HG02642 (cell line): ENCODE data around the gene EXOC6.

Source experiments
- ATAC-seq: cut with Tn5 transposase; IDR thresholded peaks from one replicate; pipeline ENCODE4 v1.9.1; 2021; ENCODE audit warnings: mild to moderate bottlenecking; ENCODE audit not compliant: unreplicated experiment, poor library complexity

EXOC6 gene

DNA sequence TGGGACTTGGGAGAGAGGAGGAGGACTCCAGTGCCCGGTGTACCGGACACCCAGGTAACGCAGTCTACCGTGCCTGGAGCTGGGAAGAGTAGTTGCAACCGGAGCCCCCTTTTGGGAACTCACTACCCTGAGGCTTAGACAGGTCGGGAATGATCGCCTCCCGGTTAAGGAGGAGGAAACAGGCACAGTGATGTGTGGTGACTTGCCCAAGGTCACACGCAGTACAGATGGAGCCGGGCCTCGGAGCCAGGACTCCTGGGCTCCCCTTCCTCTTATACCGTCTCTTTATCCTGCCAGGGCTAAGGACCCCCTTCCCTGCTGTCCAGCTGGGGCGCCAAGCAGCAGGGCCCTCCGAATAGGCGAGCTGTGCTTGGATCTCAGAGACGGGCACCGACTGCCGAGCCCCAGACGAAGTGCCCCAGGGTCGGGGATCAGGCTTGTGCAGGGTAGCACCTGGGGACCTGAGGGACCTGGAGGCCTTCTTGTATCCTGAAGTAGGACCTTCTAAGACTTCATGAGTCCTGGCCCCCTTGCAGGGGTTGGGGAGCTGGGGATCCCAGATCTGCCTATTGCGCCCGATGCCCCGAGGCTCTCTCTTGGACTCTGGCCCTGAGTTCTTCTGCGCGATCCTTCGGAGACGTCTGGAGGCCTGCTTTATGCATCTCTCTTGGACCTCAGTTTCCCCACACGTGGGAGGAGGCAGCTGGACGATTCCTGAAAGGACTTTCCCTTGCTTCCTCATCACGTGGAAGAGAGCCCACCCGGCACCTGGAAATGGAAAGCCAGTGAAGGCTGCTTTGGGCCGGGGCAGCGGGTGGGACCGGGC is 224.6 kb downstream of the EXOC6 start:
- ATAC-seq = no peak

DNA sequence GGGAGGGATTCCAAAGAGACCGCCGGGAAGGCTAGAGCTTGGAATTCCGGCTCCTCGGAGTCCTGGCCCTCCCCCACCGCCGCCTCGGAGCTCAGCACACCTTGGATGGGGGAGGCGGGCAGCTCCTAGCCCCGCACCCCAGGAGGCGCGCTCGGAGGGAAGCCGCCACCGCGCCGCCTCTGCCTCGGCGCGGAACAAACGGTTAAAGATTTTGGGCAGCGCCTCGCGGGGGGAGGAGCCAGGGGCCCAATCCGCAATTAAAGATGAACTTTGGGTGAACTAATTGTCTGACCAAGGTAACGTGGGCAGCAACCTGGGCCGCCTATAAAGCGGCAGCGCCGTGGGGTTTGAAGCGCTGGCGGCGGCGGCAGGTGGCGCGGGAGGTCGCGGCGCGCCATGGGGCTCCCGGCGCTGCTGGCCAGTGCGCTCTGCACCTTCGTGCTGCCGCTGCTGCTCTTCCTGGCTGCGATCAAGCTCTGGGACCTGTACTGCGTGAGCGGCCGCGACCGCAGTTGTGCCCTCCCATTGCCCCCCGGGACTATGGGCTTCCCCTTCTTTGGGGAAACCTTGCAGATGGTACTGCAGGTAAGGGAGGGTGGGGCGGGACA is 225.3 kb downstream of the EXOC6 start, which contains the start of gene CYP26A1:
Gene CYP26A1, plus strand, starts transcription at position 355 of the 608 bp plus-strand sequence. Its CDS starts 42 bp downstream, at position 397.
- no peak for ATAC-seq

GRCh38 chr10:93074147-93074596 is 225.9 kb downstream of the EXOC6 start:
- ATAC-seq = no peak

GRCh38 chr10:93074597-93075368 is 226.5 kb downstream of the EXOC6 start:
- ATAC-seq = no peak

DNA sequence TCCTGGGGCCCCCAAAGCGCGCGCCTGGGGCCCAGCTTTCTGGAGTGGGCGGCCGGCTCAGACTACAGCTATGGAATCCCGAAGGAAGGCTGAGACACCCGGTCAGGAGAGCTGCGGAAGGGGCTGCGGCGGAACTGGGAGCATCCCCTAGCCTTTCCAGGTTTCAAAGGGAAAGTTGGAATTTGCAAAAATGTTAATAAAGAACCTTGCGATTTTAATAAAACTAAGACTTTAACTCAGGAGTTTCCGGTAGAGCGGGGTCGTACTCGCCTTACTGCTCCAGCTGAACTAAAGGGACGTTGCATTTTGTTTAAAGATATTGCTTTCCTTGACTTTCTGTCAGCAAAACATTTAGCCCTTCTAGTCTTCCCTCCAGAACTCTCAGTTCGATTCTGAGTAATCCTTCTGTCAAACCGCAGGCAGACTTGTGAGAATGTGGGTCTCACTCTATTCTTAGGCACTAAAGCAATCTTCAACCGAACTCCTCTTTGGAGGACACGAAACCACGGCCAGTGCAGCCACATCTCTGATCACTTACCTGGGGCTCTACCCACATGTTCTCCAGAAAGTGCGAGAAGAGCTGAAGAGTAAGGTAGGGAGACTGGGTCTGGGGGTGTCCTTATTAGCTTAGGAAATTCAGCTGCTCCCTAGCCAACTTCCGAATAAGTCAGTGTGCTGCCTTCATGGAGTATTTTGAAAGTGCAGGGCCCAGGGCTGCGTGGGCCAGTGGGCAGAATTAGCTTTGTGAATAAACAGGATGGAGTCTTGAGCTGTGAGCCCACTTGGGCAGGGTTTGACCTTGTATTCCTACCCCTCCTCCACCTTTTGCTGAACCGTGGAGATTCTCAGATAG is 227.3 kb downstream of the EXOC6 start:
- no peak for ATAC-seq

DNA sequence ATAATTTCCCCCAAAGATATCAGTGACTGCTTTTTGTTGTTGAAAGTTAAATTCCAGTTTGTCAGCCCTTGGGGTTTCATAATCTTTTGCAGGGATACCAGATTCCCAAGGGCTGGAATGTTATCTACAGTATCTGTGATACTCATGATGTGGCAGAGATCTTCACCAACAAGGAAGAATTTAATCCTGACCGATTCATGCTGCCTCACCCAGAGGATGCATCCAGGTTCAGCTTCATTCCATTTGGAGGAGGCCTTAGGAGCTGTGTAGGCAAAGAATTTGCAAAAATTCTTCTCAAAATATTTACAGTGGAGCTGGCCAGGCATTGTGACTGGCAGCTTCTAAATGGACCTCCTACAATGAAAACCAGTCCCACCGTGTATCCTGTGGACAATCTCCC is 228.6 kb downstream of the EXOC6 start:
- ATAC-seq = no peak

DNA sequence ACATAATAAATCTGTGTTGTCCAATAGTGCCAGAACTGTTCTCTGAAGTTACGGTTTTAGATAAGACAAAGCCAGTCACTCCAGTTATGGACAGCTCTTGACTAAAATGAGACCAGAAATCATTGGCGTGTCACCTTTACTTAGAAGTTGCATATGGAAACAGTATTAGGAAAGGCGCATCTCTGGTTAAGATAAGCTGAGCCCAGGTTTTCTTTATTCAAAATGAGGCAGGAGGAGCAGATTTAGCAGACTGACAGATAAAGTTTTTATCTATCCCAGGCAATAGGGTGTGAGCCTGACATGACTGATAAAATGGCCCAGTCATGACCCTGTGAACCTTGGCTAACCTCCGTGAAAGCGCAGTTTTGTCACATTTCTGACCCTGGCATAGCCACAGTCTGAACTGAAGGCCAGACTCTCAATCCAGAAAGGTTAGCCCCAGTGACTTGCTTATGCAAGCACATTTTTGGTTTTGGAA is 229.6 kb downstream of the EXOC6 start:
- ATAC-seq = no peak

DNA sequence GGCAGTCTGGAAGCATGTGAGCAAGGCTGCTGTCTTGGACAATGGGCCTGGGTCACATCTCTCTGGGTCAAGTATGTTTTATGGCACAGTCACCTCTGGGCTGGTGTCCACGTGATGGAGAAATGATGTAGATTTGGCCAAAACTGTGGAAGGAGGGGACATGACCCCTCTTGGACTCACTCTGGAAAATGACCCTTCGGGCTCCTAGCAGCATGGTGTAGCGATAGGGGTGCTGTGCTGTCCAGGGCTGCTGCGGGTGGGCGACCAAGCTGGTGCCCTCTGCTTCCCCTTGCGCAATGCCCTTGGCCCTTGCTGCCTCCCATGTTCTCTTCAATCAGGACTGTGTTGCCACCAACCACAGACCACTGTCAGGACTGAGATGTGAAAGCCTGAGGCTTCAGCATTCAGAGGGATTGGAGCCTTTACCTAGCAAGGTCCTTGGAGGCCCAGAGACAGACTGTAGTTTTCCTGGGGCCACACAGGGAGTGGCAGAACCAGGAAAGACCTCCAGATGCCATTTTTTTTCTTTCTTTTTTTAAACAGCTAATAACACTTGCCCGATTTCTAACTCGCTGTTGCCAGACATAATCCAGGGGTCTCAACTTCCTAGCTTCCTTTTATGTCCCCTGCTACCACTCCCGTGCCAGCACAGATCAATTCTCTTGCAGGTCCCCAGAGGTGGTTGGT is 231.5 kb downstream of the EXOC6 start:
- ATAC-seq = no peak

- peak; percentile 57 for ATAC-seq
Observed at GRCh38 chr10:93080350-93081046, 232.2 kb downstream of the EXOC6 start.

DNA sequence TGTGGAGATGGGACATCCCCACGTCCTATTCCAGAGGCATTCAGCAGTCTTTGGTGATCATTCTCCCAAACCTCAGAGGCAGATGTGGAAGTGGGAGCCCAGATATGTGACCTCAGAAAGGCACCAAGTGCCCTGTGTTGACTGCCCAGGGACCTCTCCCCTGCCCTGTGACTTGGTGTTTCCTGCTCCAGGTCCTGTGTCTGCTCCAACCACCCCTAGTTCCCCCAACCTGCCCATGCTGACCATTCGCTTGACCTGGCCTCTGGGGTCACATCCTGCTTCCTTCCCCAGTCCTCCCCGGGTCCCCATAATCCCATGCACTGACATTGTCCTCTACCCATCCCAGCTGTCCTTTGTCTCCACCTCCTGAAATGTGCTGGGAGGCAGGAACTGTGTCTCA is 233.0 kb downstream of the EXOC6 start:
- ATAC-seq = no peak

DNA sequence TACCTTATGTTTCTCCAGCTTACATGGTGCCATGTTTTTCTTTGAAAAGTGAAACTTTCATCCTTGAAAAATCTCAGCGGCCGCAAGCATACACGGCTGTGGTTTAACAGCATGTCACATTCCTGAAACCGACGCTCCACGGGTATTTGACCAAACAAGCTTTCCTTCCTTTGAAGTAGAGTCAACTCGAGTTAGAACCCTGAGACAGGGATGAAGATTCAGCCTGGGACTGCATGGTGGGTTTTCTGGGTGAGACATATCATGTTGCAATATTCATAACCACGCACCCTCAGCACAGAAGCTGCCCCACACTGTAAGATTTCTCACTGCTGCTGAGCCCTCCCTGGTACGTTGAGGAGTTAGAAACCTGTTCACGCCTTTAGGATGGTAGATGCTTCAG is 233.5 kb downstream of the EXOC6 start:
- ATAC-seq = no peak

DNA sequence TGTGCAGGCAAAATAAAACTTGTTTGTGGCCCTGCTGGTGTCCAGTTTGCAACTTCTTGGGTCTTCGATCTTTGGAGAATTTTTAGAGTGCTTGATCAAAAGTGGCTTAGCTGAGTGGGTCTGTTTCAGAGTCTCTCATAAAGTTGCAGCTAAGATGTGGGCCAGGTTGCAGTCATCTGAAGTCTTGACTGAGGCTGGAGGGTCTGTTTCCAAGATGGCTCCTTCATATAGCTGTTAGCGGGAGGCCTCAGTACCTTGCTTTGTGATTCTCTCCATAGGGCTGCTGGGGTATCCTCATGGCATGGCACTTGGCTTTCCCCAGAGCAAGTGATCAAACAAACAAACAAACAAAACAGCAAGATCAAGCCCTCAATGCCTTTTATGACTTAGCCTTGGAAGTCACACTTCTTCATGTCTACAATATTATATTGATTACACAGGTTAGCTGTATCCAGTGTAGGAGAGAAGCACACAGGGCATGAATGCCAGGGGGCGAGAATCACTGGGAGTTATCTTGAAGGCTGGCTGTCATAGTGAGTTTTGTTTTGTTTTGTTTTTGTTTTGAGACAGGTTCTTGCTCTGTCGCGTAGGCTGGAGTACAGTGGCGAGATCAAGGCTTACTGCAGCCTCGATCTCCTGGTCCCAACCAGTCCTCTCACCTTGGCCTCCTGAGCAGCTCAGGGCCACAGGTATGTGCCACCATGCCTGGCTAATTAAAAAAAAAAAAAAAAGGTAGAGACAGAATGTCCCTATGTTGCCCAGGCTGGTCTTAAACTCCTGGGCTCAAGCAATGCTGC is 235.6 kb downstream of the EXOC6 start:
- no peak for ATAC-seq

GRCh38 chr10:93085272-93085859 is 237.0 kb downstream of the EXOC6 start:
- no peak for ATAC-seq

GRCh38 chr10:93086289-93086688 is 238.0 kb downstream of the EXOC6 start:
- no peak for ATAC-seq

DNA sequence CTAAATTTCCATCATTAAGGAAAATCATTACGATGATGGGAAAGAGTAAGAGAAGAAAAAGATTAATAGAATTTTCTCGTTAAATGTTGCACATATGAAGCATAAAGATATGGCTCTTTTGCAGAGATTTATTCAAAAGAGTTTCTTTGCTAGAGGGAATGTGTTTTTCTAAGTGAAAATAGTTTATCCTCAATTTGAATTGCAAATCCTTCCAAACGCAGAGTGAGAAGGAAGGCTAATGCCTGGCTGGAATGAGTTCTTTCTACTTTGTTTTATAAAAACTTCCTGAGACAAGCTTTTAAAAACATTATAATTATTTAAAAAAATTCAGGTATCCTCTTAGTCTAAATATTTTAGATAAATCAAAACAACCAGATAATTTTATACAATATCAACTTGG is 239.5 kb downstream of the EXOC6 start:
- no peak for ATAC-seq

DNA sequence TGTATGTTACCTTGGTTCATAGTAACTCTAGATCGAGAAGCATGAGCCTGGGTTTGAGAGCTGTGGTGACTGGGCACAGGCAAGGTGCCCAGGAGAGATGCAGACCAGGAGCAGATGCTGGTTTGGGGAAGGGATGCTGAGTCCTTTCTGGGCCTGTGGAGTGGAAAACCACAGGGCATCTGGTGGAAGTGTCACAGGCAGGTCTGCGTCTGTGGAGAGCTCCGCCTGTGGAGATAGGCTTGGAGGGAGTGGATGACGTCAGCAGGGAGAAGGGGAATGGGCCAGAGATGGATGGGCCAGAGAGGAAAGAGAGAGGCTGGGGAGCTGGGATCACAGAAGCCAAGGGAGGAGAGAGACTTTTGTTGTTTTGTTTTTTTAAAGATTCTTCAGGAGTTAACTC is 240.1 kb downstream of the EXOC6 start:
- ATAC-seq = no peak

GRCh38 chr10:93090619-93091018 is 242.3 kb downstream of the EXOC6 start:
- ATAC-seq = no peak

DNA sequence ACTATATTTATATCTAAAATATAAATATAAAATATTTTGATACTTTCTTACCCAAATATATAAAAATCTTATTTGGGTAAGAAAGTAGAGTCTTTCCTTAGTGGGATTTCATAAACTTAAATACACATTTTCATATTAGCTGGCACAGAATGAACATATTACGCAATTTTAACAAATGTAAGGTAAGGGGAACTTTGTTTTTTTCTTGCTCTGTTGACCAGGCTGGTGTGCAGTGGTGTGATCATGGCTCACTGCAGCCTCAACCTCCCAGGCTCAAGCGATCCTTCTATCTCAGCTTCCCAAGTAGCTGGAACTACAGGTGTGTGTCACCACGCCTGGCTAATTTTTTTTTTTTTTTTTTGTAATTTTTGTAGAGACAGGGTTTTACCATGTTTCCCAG is 243.6 kb downstream of the EXOC6 start:
- no peak for ATAC-seq
